ENCODE data around the gene CHN2. TPM values are rescaled to one million over a fixed set of nuclear protein-coding genes. Genes with fewer than 3 reads are reported as not detected.

Gene CHN2
- total RNA-seq, 1 experiment from 2014 or later = 2.1 TPM

DNA sequence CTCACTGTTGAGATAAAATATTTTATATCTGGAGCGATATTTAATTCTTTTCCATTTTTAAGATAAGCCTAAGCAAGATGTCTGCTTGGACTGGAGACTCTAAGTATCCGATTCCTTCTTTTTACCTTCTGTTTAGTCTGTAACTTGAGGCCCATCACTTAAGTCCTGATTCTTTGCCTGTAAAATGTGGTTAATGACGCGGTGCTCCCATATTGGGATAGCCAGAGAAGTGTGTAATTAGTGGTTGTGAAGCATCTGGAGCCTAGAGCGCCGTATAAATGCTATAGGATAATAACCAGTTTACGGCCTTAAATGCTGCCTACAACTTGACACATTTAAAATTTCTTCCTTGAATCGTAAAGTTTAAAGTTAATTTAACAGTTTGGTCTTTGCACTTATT, 132.9 kb downstream of the CHN2 start:
- no peaks in the 10 kb centered on the region for H3K9me3 ChIP-seq (ENCODE audit: control insufficient read depth in 1 of 2, insufficient read depth in 1 of 2, low read depth in 1 of 2, low read length in 2 of 2)
- no peak overlapping the region for H3K27ac ChIP-seq (ENCODE audit: low read depth, low read length)
- ChIA-PET RAD21 (ENCODE audit: low non-redundant PET in 1 of 2, low total read pairs in 2 of 2, uncharacterized antibody in 2 of 2, unreplicated experiment in 2 of 2) (no interaction called here), POLR2A (no interaction called here), CTCF (no interaction called here)
- no peaks in the 10 kb centered on the region for H3K4me1 ChIP-seq (ENCODE audit: control insufficient read depth in 1 of 2, insufficient read depth in 2 of 2, low read length in 2 of 2)
- TF ChIP-seq MAX (IDR thresholded peaks at IDR 0.05) (no peak), EGR1 (IDR thresholded peaks at IDR 0.05; ENCODE audit: low read depth) (no peak), CBX3 (IDR thresholded peaks at IDR 0.05; ENCODE audit: low read depth) (no peak), YY1 (IDR thresholded peaks at IDR 0.05; ENCODE audit: extremely low read depth, insufficient replicate concordance, low read depth, low read length) (no peak), EZH2 (IDR thresholded peaks at IDR 0.05) (no peak), RAD21 (IDR thresholded peaks at IDR 0.05; ENCODE audit: low read depth) (no peak), POLR2A (IDR thresholded peaks at IDR 0.05; ENCODE audit: borderline replicate concordance, extremely low read depth, insufficient read depth, insufficient read length) (no peak), FOSL1 (IDR thresholded peaks at IDR 0.05; ENCODE audit: low read depth) (no peak), SIN3A (IDR thresholded peaks at IDR 0.05; ENCODE audit: low read depth) (no peak)
- no peak overlapping the region for H3K9ac ChIP-seq (ENCODE audit: low read length)
- H3K9me2 ChIP-seq (ENCODE audit: insufficient read depth) = no peaks in the 10 kb centered on the region
- intact Hi-C loops (cut with micrococcal nuclease) = no loop called here
- ATAC-seq (no peak), DNase-seq (ENCODE audit: low read depth, low spot score) (no peak)
- peaks cover 5% of the 10 kb centered on the region; the same call in 1 of the 2 replicates for H3K27me3 ChIP-seq (ENCODE audit: insufficient read depth, low read length)
- BruUV-seq (replicated peaks) = no TSS peak
- no peaks in the 10 kb centered on the region for H3K79me2 ChIP-seq (ENCODE audit: insufficient read depth, low read length)
- H4K20me1 ChIP-seq (ENCODE audit: insufficient read depth) = no peaks in the 10 kb centered on the region
- H2AFZ ChIP-seq (ENCODE audit: low read depth, low read length, poor library complexity, severe bottlenecking) = no peak overlapping the region
- no peak overlapping the region for H3K4me3 ChIP-seq (replicated peaks in 1 of 2; ENCODE audit: low read depth in 1 of 2, low read length in 2 of 2)
- no peaks in the 10 kb centered on the region for H3K36me3 ChIP-seq (ENCODE audit: control insufficient read depth in 1 of 2, insufficient read depth in 2 of 2, low read length in 2 of 2)
- no peak overlapping the region for H3K4me2 ChIP-seq (ENCODE audit: low read length)

GRCh38 chr7:29328045-29328444, 133.5 kb downstream of the CHN2 start:
- BruUV-seq (replicated peaks) = no TSS peak
- Histone ChIP-seq H4K20me1 (ENCODE audit: insufficient read depth) (no peaks in the 10 kb centered on the region), H3K4me3 (replicated peaks in 1 of 2; ENCODE audit: low read depth in 1 of 2, low read length in 2 of 2) (no peak overlapping the region), H3K4me2 (ENCODE audit: low read length) (no peak overlapping the region), H3K9me2 (ENCODE audit: insufficient read depth) (no peaks in the 10 kb centered on the region), H3K36me3 (ENCODE audit: control insufficient read depth in 1 of 2, insufficient read depth in 2 of 2, low read length in 2 of 2) (no peaks in the 10 kb centered on the region), H3K9me3 (ENCODE audit: control insufficient read depth in 1 of 2, insufficient read depth in 1 of 2, low read depth in 1 of 2, low read length in 2 of 2) (no peaks in the 10 kb centered on the region), H3K79me2 (ENCODE audit: insufficient read depth, low read length) (no peaks in the 10 kb centered on the region), H3K9ac (ENCODE audit: low read length) (no peak overlapping the region), H3K4me1 (ENCODE audit: control insufficient read depth in 1 of 2, insufficient read depth in 2 of 2, low read length in 2 of 2) (no peaks in the 10 kb centered on the region), H2AFZ (ENCODE audit: low read depth, low read length, poor library complexity, severe bottlenecking) (no peak overlapping the region), H3K27ac (ENCODE audit: low read depth, low read length) (no peak overlapping the region), H3K27me3 (ENCODE audit: insufficient read depth, low read length) (peaks cover 5% of the 10 kb centered on the region; the same call in 1 of the 2 replicates)
- ChIA-PET POLR2A (no interaction called here), CTCF (no interaction called here), RAD21 (ENCODE audit: low non-redundant PET in 1 of 2, low total read pairs in 2 of 2, uncharacterized antibody in 2 of 2, unreplicated experiment in 2 of 2) (no interaction called here)
- DNase-seq (ENCODE audit: low read depth, low spot score) (no peak), ATAC-seq (no peak)
- intact Hi-C loops (cut with micrococcal nuclease) = no loop called here
- TF ChIP-seq SRF (IDR thresholded peaks at IDR 0.05; ENCODE audit: low read depth) (no peak), POLR2AphosphoS5 (IDR thresholded peaks at IDR 0.05; ENCODE audit: low read depth, low read length) (no peak), ZNF274 (IDR thresholded peaks at IDR 0.05; ENCODE audit: low read depth, low read length) (no peak), CEBPB (IDR thresholded peaks at IDR 0.05; ENCODE audit: low read depth) (no peak), CBX3 (IDR thresholded peaks at IDR 0.05; ENCODE audit: low read depth) (no peak), MAX (IDR thresholded peaks at IDR 0.05) (no peak), JUND (IDR thresholded peaks at IDR 0.05) (no peak)
- TF ChIP-seq, protein P1, sequence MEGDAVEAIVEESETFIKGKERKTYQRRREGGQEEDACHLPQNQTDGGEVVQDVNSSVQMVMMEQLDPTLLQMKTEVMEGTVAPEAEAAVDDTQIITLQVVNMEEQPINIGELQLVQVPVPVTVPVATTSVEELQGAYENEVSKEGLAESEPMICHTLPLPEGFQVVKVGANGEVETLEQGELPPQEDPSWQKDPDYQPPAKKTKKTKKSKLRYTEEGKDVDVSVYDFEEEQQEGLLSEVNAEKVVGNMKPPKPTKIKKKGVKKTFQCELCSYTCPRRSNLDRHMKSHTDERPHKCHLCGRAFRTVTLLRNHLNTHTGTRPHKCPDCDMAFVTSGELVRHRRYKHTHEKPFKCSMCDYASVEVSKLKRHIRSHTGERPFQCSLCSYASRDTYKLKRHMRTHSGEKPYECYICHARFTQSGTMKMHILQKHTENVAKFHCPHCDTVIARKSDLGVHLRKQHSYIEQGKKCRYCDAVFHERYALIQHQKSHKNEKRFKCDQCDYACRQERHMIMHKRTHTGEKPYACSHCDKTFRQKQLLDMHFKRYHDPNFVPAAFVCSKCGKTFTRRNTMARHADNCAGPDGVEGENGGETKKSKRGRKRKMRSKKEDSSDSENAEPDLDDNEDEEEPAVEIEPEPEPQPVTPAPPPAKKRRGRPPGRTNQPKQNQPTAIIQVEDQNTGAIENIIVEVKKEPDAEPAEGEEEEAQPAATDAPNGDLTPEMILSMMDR (IDR thresholded peaks at IDR 0.05 in 2 of 3, conservative IDR thresholded peaks at IDR 0.05 in 1 of 3; ENCODE audit: borderline replicate concordance in 1 of 3, insufficient read depth in 1 of 3, low read depth in 2 of 3, low read length in 2 of 3) = no peak

Measured in HCT116 (cell line).